Peyer's patch (tissue), 4 donors: ENCODE measurements around the gene LINS1.

Experiments
- POLR2A ChIP-seq, 2 donors: fragments of 450-650 bp; IDR thresholded peaks; one replicate each; pipeline ENCODE4 v1.5.1; 2017; ENCODE audit warnings: antibody characterized with exemption in 2 of 2, mild to moderate bottlenecking in 2 of 2, moderate library complexity in 2 of 2
- TF ChIP-seq, protein P1 (sequence below), 6 experiments: fragments of 450-650 bp in 4 of 6; fragments of 200-600 bp in 2 of 6; sonication (generic) in 1 of 6; IDR thresholded peaks; one replicate each; pipeline ENCODE4 v1.5.1; 2017 to 2019; ENCODE audit warnings: antibody characterized with exemption in 6 of 6, mild to moderate bottlenecking in 3 of 6, moderate library complexity in 1 of 6

GRCh38 chr15:100631831-100632230 is 29.8 kb upstream of the LINS1 start:
- TF ChIP-seq, protein P1, sequence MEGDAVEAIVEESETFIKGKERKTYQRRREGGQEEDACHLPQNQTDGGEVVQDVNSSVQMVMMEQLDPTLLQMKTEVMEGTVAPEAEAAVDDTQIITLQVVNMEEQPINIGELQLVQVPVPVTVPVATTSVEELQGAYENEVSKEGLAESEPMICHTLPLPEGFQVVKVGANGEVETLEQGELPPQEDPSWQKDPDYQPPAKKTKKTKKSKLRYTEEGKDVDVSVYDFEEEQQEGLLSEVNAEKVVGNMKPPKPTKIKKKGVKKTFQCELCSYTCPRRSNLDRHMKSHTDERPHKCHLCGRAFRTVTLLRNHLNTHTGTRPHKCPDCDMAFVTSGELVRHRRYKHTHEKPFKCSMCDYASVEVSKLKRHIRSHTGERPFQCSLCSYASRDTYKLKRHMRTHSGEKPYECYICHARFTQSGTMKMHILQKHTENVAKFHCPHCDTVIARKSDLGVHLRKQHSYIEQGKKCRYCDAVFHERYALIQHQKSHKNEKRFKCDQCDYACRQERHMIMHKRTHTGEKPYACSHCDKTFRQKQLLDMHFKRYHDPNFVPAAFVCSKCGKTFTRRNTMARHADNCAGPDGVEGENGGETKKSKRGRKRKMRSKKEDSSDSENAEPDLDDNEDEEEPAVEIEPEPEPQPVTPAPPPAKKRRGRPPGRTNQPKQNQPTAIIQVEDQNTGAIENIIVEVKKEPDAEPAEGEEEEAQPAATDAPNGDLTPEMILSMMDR (IDR thresholded peaks at IDR 0.05), result no peak
- TF ChIP-seq POLR2A (IDR thresholded peaks at IDR 0.05), result no peak
